DLD1 (cell line): ENCODE results near the gene CFAP299.
"Not testable (repeated sequence)": the region's sequence is repeated elsewhere in the genome, so short reads cannot be mapped to it uniquely, and the experiment has no call there.

Experiments used
- in situ Hi-C: cut with HindIII; loops from 2 replicates; pipeline ENCODE4 v1.10.0; 2017; ENCODE audit warnings: low sequenced_read_pairs

CFAP299 gene

DNA sequence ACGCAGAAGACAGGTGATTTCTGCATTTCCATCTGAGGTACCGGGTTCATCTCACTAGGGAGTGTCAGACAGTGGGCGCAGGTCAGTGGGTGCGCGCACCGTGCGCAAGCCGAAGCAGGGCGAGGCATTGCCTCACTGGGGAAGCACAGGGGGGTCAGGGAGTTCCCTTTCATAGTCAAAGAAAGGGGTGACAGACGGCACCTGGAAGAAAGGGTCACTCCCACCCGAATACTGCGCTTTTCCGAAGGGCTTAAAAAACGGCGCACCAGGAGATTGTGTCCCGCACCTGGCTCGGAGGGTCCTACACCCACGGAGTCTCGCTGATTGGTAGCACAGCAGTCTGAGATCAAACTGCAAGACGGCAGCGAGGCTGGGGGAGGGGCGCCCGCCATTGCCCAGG, 352.2 kb downstream of the CFAP299 start:
- in situ Hi-C loops, result not testable (repeated sequence)

DNA sequence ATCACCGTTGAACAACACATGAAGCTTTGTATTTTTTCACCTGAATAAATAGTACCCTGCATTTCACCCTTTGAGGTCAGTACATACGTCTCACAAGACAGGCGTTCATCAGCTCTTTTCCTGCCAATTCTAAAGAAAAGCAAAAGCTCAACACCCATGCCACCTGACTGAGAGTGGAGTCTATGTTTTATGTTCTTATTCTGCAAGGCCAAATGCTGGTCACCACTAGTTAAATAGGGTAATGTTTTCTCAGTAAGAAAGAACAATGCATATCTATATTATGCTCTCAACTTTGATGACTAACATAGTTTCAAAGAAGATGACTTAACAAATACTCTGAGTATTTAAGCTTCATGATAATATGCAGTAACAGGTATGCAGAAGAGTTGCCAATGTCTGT, 358.6 kb downstream of the CFAP299 start:
- in situ Hi-C loops, result no loop called here

DNA sequence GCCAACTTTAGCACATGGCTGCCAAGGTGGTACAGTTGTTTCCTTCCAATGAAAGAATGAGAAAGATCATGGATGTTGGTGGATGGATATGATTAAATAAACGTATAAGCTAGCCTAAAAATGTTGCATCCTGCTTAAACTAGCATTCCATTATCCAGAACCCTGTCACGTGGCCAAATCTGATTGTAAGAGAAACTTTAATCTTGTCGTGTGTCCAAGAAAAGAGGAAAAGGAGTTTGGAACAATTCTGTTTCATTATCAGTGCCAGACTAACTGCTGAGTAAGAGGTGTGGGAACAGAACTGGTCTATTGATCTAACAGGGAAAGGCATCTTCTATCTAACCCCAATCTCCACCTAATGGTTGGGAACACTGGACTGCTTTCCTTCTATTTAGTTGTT, 369.8 kb downstream of the CFAP299 start:
- in situ Hi-C loops, result no loop called here

DNA sequence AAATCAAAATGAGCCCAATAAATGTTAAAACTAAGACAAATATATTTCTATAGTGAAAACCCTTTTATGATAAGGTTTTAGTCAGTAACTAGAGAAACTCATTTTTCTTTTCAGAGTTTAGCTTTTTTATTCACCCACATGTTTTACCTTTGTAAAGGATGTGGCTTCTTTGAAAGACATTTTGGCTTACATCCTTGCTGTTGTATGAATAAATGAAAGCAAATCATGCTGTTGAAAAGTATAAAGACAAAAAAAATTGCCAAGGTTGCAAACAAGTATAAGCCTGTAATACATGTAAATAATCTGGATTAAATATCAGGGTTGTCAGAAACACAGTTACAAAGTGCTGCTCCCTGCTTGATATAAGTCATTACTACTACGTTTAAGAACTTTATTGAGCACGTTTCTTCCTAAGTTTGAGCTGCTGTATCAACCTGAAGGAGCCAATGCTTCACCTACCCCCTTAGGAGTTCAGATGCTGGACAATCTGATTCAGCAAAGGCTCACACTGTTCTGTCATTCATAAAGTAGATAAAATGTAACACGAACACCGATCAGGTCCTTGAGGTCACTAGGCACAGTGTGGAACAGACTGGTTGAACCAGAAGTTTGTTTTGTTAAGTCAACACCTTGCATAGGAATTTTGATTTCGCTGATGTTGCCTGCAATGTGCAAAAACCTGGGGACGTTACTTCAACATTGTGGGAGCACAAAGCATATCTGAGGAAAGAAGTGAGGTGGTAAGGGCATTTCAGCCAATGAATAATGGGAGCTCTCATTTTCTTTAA, 373.7 kb downstream of the CFAP299 start:
- in situ Hi-C loops, result no loop called here

DNA sequence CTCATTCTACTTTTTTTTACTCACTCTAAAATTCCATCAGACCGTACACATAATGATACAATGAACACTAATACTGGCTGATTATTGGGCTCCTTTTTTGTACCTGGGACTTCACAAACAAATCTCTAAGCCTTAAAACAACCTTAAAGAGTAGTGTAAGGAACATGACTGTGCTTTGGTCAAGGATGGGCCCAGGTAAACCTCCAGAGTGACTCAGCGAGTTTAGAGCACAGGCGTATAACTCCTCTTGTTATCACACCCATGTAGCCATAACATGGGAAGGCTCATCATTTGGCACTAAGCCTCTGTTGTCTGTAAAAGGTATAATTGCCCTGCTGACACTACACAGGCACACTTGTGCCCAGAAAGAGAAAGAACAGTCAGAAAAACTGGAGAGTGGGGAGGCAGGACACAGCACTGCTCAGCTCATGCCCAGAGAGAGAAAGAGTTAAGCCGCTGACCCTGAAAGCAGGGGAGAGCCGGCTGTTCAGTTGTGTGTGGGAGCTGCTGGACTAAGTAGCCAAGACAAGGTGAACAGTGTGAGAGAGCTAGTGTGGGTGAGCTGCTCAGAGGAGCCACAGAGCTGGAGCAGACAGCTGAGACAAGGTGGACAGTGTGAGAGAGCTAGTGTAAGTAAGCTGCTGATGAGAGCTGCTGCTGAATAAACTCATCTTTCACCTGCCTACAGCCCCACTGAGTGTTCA, 375.4 kb downstream of the CFAP299 start:
- in situ Hi-C loops, result no loop called here

DNA sequence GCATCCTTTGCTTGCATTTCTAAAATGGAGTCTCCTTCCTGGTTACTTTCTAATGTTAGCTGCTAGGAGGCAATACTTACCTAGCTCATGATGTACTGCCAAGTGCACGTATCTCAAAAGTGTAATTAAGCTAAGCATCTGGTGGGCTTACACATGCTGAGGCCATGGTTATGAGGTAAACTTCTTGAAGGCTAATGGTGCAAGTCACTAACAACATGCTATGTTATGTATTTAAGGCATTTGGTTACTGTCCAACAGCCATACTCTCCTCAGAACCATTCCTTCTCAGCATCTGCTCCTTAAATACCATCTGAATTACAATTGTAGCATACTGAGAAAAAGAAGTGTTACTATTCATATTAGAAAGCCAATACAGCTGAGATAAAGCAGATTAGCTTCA, 376.4 kb downstream of the CFAP299 start:
- in situ Hi-C loops, result no loop called here

DNA sequence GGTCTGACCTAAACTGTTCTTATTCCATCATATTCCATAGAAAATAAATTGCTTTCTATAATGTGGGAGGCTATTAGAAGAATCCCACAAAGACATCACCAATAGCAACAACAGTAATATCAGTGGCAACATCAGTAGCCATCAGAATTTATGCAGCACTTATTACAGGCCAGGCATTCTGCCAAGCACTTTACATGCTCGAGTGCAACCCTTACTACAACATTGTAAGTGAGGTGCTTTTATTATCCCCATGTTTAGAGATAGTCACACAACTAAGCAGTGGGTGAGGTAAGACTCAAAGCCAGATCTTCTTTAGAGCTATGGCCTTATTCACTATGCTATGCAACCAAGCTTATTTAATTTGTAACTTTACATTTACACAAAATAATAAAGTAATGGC, 377.9 kb downstream of the CFAP299 start:
- in situ Hi-C loops, result no loop called here

DNA sequence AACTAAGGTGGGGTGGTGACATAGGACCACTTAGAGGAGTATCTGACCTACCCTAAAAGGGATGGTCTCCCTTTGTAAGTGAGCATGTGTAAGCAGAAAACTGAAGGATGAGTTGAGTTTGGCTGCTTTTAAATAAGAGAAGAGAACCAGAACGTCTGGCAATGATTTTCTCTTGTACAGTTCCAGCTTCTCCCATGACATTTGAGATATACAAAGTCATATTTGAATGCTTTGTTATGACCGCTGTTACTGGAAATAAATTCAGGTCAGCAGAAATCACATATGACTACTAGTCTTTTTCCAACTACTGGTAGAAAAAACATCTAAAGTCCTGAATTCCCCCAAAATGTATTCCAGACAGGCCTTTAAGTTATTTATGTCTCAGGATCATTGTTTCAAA, 381.7 kb downstream of the CFAP299 start:
- in situ Hi-C loops, result no loop called here

DNA sequence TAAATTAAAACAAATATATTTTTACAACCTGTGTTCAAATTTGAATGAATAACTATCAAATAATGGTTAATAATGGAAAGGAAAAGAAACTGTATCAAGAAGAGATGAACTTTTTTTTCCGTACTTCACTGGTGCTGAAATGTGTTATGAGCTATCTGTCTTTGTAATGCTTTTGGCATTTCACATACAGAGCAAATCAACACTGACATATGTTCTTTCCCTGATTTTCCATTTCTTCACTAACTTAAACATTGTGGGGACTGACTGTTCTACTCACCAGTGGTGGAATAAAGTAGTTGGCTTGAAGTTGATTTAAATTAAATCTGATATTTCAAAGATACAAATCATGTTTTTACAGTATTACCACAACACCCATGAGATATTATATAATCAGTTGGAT, 390.9 kb downstream of the CFAP299 start:
- in situ Hi-C loops, result no loop called here

DNA sequence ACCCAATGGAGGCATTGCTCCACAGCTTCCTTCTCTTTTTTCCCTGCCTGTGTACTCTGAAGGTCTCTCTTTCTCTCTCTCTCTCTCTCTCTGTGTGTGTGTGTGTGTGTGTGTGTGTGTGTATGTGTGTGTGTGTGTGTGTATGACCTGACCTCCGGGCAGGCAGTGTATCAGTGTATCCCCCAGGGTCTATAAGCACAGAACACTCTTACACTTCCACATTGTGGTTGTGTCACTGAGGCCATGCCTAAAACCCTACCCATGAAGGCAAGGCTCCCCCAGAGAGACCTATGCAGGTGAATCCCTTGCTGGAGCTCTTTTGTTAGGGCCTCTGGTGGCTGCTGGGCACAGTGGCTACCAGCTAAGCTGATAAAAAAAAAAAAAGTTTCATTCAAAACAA, 394.6 kb downstream of the CFAP299 start:
- in situ Hi-C loops, result no loop called here

DNA sequence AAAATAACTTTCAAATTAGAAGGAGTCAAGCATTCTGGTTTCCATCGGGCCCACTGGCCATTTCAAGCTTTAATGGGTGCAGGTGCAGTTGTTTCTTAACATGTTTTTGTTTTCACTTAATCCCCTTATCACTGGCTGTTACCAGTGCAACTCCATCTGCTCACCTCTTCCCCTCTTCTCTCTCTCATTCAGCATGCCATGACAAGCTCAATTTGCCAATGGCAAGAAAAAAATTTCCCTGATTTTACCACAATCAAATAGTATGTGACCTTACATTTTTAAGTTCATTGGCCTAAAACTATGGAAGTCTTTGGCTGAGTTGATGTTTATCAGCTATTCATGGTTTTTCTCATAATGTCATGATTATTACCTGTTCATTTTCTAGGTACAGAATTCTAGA, 395.9 kb downstream of the CFAP299 start:
- in situ Hi-C loops, result no loop called here

DNA sequence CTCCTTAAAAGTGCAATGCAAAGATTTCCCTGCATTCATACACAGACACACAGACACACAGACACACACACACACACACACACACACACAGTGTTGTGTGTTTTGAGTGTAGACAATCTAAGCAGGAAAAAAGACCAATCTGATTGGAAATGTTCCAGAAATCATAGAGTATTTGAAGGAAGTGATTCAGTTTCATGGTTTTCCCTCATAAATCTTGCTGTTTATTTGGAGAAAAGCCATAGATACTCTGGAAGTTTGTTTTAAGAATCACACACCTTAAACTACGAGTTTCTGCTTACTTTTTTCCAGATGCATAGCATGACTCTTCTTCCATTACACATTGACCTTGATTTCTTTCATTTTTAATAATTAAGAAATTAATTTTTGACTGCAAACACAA, 396.5 kb downstream of the CFAP299 start:
- in situ Hi-C loops, result no loop called here

DNA sequence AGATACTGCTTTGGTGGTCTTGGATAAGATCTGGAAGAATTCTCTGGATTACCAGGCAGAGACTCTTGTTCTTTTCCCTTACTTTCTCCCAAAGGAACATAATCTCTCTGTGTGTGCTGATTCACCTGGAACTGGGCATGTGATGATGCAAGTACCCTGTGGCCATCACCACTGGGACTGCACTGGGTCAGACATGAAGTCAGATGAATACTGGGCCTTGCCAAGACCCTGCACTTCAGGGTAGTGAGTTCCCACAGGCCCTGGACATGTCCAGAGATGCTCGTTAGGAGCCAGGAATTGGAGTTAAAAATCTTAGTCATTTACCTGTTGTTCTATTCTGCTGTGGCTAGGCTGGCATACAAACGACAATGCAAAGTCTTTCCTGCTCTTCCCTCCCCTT, 404.8 kb downstream of the CFAP299 start:
- in situ Hi-C loops, result no loop called here

DNA sequence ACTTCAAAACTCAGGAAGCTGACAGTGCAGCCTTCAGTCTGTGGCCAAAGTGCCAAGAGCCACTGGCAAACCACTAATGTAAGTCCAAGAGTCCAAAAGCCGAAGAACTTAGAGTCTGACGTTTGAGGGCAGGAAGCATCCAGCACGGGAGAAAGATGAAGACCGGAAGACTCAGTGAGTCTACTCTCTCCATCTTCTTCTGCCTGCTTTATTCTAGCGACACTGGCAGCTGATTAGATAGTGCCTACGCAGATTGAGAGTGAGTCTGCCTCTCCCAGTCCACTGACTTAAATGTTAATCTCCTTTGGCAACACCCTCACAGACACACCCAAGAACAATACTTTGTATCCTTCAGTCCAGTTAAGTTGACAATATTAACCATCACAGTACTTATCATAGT, 414.0 kb downstream of the CFAP299 start:
- in situ Hi-C loops, result not testable (repeated sequence)

DNA sequence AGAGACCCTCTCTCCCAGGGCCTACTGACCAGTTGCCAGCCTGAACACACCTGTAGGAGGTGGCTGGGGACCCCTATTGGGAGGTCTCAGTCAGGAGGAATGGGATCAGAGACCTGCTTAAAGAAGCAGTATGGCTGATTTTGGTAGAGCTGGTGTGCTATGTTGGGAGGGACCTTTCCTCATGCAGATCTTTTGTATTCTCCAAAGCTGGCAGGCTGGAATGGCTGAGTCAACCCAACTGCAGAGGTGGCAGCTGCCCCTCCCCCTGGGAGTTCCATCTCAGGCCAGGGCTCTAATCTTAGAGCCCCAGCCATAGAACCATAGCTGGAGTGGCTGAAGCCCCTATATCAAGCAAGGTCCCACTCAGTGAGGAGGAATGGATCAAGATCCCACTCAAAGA, 415.7 kb downstream of the CFAP299 start:
- in situ Hi-C loops, result no loop called here

DNA sequence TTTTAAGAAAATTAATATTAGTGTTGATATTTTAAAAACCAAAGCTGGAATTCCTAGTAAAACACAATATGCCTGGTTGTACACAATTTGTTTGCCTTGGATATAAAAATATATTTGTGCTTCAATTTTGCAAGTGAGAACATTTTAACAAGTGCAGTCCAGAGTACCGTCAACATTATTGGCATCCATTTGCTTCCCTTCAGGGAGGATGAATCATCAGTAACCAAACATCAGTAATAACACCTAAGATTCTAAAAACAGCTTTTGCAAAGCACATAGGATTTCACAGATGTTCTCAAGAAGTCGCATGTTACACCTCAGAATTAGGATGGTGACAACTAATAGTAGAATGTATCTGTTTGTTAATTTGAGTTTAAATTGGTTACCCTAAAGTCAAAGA, 432.4 kb downstream of the CFAP299 start:
- in situ Hi-C loops, result no loop called here

DNA sequence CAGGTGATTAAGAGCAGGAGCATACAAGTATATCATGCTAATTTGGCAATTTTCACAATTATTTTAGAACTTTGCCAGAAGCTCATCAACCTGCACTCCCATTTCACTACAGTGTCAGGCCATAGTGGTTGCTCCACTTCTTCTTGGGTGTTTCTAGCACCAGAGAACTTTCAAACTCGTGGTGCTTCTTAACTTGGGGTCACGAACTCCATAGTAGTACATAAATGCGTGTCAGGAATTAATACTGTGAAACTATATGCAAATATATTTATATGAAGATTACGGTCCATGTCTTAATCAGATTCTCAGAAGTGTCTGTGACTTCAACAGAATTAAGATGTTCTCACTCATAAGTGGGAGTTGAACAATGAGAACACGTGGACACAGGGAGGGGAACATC, 440.6 kb downstream of the CFAP299 start:
- in situ Hi-C loops, result no loop called here

DNA sequence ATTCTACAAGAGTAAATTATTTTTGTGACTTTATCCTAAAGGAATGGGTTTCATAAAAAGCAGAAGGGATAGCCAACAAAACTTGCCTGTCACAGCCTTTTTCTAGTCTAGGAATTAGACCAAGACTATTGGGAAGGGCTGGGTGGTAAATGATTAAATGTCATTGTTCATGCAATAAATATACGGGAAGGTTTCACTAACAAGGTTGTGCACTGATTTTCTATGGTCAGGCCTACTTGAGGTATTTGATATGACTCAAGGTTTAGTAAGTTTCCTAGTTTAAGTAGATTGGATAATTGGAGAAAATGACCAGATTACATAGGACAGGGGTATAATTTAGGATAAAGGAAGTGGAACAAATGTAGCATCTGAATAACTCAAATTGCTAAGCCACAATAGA, 445.9 kb downstream of the CFAP299 start:
- in situ Hi-C loops, result no loop called here

DNA sequence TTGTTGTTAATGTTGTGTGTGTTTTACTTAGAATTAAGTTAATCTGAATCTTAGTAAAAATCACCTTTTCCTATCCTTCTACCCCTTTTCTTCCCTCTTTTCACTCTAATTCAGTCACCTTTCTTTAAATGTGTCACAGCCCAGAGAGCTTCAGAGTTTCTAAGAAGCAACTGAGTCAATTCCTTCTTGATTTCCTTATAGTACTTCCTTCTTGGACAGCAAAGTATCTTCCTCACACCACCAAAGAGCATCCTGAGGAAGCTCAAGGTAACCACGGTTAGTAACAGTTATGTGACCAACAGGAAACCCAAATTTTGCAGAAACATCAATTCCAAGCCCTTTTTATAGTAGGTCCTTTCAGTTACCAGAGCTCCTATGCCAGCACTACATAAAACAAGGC, 451.8 kb downstream of the CFAP299 start:
- in situ Hi-C loops, result no loop called here

DNA sequence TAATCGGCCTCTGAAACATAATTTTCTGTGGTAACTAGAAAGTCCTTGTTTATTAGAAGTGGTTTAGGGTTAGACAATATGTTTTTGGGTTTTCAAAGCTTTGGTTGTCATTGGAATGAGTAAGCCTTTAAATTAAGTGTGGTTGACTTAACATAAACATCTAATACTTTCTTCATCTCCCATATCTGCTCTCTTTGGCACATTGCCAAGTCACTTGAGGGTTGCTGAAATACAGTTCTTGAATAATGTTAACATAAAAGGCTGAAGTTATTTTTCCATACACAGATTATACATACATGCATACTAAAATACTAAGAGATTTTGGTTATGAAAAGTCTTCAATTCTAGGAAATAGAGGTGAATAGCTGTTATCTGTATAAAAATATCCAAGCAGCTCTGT, 453.3 kb downstream of the CFAP299 start:
- in situ Hi-C loops, result no loop called here

DNA sequence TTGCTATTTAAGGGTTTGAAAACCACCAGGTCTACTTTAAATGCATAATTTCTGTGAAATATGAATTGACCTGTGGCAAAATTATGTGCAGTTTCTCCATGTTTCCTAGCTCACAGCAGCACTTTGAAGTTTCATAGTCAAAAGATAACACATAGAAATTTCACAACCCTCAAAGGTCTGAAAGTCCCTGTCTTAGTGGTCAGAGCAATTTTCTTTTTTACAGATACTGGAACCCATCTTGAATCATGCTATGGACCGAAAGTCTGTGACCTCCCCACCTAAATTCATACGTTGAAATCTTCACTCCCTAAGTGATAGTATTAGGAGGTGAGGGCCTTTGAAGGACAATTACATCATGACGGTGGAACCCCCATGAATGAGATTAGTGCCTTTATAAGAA, 454.6 kb downstream of the CFAP299 start:
- in situ Hi-C loops, result no loop called here

DNA sequence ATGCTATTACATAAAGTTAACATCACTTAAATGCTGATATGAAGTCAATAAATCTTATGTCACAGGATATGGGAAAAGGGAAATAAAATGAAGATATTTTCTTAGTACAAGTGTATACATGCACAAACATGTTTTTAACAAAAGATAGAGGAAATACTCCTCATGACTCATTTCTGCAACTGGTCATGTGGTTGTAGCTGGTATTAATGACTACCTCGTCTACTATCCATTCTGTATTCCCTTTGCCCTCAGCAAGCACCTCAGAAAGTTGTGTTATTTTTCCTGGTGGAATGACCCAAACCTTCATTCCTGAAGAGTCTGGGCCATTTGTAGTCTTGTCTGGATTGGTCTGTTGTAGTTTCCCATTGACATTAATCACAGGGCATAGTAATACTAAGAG, 458.1 kb downstream of the CFAP299 start:
- in situ Hi-C loops, result not testable (repeated sequence)

DNA sequence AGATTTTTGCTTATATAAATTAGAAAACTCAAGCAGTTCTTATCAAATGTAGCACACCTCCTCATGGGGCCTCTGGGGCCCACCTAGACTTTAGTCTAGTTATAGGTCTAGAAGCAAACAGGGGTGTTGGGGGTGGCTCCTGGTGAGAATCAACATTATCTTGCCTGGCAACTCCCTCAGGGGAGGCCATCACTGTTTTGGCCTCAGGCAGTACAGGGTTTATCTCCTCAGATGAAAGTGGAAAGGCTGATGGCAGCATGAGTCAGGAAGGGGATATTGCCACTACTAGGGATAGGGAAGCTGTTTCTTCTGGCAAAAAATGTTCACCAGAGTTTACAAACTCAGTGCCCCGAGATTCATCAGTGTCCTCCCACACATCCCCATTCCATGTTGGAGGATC, 462.6 kb downstream of the CFAP299 start:
- in situ Hi-C loops, result no loop called here
